Measurements from ENCODE around the gene COG3. TPM values are rescaled to one million over a fixed set of nuclear protein-coding genes. Genes with fewer than 3 reads are reported as not detected.
A peak's percentile ranks its signal among the peaks of the same experiment; 100 is the strongest.
"Not testable (repeated sequence)": the region's sequence is repeated elsewhere in the genome, so short reads cannot be mapped to it uniquely, and the experiment has no call there.

COG3 gene
- polyA plus RNA-seq, 3 donors: 12.3 to 25.3 (median 12.9) TPM

DNA sequence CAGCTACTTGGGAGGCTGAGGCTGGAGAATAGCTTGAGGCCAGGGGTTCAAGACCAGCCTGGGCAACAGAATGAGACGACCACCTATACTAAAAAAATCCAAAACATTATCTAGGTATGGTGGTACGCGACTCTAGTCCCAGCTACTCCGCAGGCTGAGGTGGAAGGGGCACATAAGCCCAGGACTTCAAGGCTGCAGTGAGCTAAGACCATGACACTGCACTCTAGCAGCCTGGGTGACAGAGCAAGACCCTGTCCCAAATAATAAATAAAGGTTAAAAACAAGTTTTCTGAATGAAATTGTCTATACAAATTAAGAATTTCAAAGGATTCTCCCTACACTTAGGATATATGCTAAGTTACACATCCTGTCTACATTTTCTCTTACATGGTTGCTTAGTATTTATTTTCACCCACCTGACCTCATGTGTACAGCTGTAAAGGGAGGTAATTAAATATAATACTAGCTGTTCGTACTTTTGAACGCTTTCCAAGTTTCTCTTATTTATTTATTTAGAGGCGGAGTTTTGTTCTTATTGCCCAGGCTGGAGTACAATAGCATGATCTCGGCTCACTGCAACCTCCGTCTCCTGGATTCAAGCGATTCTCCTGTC is 48.1 kb upstream of the COG3 start:
- Mint-ChIP-seq H3K27me3 (ENCODE audit: low read depth in 3 of 3) (peaks cover 0 to 3% (median 2%) of the 10 kb centered on the region in 3 donors), H3K4me3 (peak overlapping the region; percentile 88 to 96), H3K9me3 (no peaks in the 10 kb centered on the region), H3K27ac (peak overlapping the region; percentile 93 to 98 (median 97)), H3K36me3 (peaks cover 1 to 3% of the 10 kb centered on the region in 2 donors), H3K4me1 (peaks cover 34% of the 10 kb centered on the region)
- Histone ChIP-seq H2AFZ (ENCODE audit: insufficient read depth, low read depth, low read length, poor library complexity, severe bottlenecking) (no peak overlapping the region), H3K79me2 (ENCODE audit: insufficient read depth, low read length) (peaks cover 57% of the 10 kb centered on the region), H4K20me1 (ENCODE audit: insufficient read depth, low read length) (peaks cover 24% of the 10 kb centered on the region), H3K4me2 (replicated peaks; ENCODE audit: extremely low read depth, low read length, poor library complexity, severe bottlenecking) (peak overlapping the region; percentile 90), H3K4me3 (replicated peaks in 1 of 3; ENCODE audit: low read depth in 2 of 3, low read length in 3 of 3) (peak overlapping the region; percentile 76 to 87 (median 80)), H3K36me3 (replicated peaks in 1 of 2; ENCODE audit: control insufficient read depth in 1 of 2, insufficient read depth in 2 of 2, low read length in 2 of 2) (peaks cover 0 to under 1% of the 10 kb centered on the region in 2 donors), H3K9me3 (replicated peaks in 1 of 2; ENCODE audit: control insufficient read depth in 1 of 2, insufficient read depth in 1 of 2, low read length in 2 of 2) (no peaks in the 10 kb centered on the region), H3K27me3 (ENCODE audit: control insufficient read depth in 2 of 2, insufficient read depth in 2 of 2, low read length in 2 of 2) (no peaks in the 10 kb centered on the region), H3K9ac (ENCODE audit: insufficient read depth, low read length, poor library complexity, severe bottlenecking) (peak overlapping the region; percentile 94), H3K4me1 (ENCODE audit: control insufficient read depth in 1 of 2, insufficient read depth in 2 of 2, low read length in 2 of 2) (peaks cover 19 to 55% of the 10 kb centered on the region in 2 donors), H3K27ac (ENCODE audit: low read depth in 1 of 2, low read length in 2 of 2) (peak overlapping the region; percentile 81 to 95)
- no peak for DNase-seq
- TF ChIP-seq, protein P1, sequence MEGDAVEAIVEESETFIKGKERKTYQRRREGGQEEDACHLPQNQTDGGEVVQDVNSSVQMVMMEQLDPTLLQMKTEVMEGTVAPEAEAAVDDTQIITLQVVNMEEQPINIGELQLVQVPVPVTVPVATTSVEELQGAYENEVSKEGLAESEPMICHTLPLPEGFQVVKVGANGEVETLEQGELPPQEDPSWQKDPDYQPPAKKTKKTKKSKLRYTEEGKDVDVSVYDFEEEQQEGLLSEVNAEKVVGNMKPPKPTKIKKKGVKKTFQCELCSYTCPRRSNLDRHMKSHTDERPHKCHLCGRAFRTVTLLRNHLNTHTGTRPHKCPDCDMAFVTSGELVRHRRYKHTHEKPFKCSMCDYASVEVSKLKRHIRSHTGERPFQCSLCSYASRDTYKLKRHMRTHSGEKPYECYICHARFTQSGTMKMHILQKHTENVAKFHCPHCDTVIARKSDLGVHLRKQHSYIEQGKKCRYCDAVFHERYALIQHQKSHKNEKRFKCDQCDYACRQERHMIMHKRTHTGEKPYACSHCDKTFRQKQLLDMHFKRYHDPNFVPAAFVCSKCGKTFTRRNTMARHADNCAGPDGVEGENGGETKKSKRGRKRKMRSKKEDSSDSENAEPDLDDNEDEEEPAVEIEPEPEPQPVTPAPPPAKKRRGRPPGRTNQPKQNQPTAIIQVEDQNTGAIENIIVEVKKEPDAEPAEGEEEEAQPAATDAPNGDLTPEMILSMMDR (IDR thresholded peaks at IDR 0.05): no peak
- 80% methylated on average over 2 of the region's 10 CpGs for WGBS (ENCODE audit: insufficient coverage)
- intact Hi-C loops (cut with micrococcal nuclease): loop anchor here (5.0 kb wide), 2 partner anchors 51 to 74 kb away; partner anchors contain the start of gene TPT1 (in 2 of the 2)

DNA sequence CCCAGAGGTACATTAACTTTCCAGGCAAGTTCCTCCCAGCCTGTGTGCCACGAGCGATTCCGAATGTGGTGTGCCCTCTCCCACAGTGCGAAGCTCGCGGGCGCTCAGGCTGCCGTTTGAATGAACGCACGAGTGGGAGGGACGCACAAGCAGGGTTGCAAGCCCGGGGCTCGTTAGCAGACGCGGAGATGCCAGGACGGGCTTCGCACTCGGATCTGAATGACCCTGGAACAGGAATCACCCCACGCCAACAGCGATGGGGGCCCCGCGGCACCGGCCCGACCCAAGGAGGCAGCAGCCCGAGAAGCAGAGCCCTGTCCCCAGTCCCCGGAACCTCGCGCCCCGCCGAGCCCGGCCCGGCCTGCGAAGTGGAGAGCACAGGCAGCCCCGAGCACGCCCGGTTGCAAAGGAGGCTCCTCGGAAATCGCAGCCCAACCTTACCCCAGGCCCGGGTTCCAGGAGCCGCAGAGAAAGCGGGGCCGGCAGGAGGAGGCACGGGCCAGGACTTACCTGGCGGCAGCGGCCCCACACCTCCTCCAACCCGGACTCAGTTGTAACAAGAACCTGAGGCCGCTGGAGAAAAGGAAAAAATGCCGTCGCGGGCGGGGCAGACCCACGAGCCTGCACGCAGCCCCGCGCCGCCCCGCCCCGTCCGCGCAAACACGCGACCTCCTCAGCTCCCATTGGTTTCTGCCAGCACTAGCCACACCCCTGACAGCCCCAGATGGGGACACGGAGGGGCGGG is 46.8 kb upstream of the COG3 start, which contains the start of gene SLC25A30:
Gene SLC25A30 (minus strand): TSS at position 584 of the 745 bp plus-strand sequence. CDS start 6,948 bp downstream, outside the sequence.
- peaks cover 14% of the 10 kb centered on the region for H4K20me1 ChIP-seq (ENCODE audit: insufficient read depth, low read length)
- peak within 1 kb of the TSS; percentile 93 to 98 (median 97) for H3K27ac Mint-ChIP-seq
- under 1% methylated on average over 62 of the region's 64 CpGs for WGBS (ENCODE audit: insufficient coverage)
- H3K4me1 Mint-ChIP-seq: peaks cover 23% of the 10 kb centered on the region
- peaks cover 46% of the 10 kb centered on the region for H3K79me2 ChIP-seq (ENCODE audit: insufficient read depth, low read length)
- peaks cover 0 to 3% (median 2%) of the 10 kb centered on the region in 3 donors for H3K27me3 Mint-ChIP-seq (ENCODE audit: low read depth in 3 of 3)
- H3K4me1 ChIP-seq (ENCODE audit: control insufficient read depth in 1 of 2, insufficient read depth in 2 of 2, low read length in 2 of 2): peaks cover 19 to 44% of the 10 kb centered on the region in 2 donors
- no peaks in the 10 kb centered on the region for H3K36me3 ChIP-seq (replicated peaks in 1 of 2; ENCODE audit: control insufficient read depth in 1 of 2, insufficient read depth in 2 of 2, low read length in 2 of 2)
- peak within 1 kb of the TSS; percentile 81 to 95 for H3K27ac ChIP-seq (ENCODE audit: low read depth in 1 of 2, low read length in 2 of 2)
- peak within 1 kb of the TSS; percentile 94 for H3K9ac ChIP-seq (ENCODE audit: insufficient read depth, low read length, poor library complexity, severe bottlenecking)
- TF ChIP-seq, protein P1 (IDR thresholded peaks at IDR 0.05): no peak
- H3K9me3 Mint-ChIP-seq: no peaks in the 10 kb centered on the region
- peak within 1 kb of the TSS; percentile 88 to 96 for H3K4me3 Mint-ChIP-seq
- intact Hi-C loops (cut with micrococcal nuclease): loop anchor here (5.0 kb wide), 2 partner anchors 49 to 76 kb away; partner anchors contain the start of gene TPT1 (in 2 of the 2)
- H3K4me3 ChIP-seq (replicated peaks in 1 of 3; ENCODE audit: low read depth in 2 of 3, low read length in 3 of 3): peak within 1 kb of the TSS; percentile 76 to 87 (median 80)
- H2AFZ ChIP-seq (ENCODE audit: insufficient read depth, low read depth, low read length, poor library complexity, severe bottlenecking): peak within 1 kb of the TSS; percentile 95
- H3K36me3 Mint-ChIP-seq: peaks cover 0 to 2% of the 10 kb centered on the region in 2 donors
- H3K4me2 ChIP-seq (replicated peaks; ENCODE audit: extremely low read depth, low read length, poor library complexity, severe bottlenecking): peak within 1 kb of the TSS; percentile 90
- no peaks in the 10 kb centered on the region for H3K27me3 ChIP-seq (ENCODE audit: control insufficient read depth in 2 of 2, insufficient read depth in 2 of 2, low read length in 2 of 2)
- DNase-seq: peak; percentile 83 to 89 (median 87)
- H3K9me3 ChIP-seq (replicated peaks in 1 of 2; ENCODE audit: control insufficient read depth in 1 of 2, insufficient read depth in 1 of 2, low read length in 2 of 2): no peaks in the 10 kb centered on the region

DNA sequence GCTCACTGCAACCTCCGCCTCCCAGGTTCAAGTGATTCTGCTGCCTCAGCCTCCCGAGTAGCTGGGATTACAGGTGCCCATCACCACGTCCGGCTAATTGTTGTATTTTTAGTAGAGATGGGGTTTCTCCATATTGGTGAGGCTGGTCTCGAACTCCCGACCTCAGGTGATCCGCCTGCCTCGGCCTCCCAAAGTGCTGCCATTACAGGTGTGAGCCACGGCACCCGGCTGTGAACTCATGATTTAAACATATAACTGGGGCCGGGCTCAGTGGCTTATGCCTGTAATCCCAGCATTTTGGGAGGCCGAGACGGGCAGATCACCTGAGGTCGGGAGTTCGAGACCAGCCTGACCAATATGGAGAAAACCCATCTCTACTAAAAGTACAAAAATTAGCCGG is 45.4 kb upstream of the COG3 start:
- not testable (repeated sequence) for H4K20me1 ChIP-seq (ENCODE audit: insufficient read depth, low read length); H2AFZ ChIP-seq (ENCODE audit: insufficient read depth, low read depth, low read length, poor library complexity, severe bottlenecking); H3K27ac Mint-ChIP-seq; H3K9me3 ChIP-seq (replicated peaks in 1 of 2; ENCODE audit: control insufficient read depth in 1 of 2, insufficient read depth in 1 of 2, low read length in 2 of 2); H3K9ac ChIP-seq (ENCODE audit: insufficient read depth, low read length, poor library complexity, severe bottlenecking); H3K4me2 ChIP-seq (replicated peaks; ENCODE audit: extremely low read depth, low read length, poor library complexity, severe bottlenecking); H3K9me3 Mint-ChIP-seq; H3K27me3 ChIP-seq (ENCODE audit: control insufficient read depth in 2 of 2, insufficient read depth in 2 of 2, low read length in 2 of 2); H3K27me3 Mint-ChIP-seq (ENCODE audit: low read depth in 3 of 3); H3K36me3 Mint-ChIP-seq; H3K36me3 ChIP-seq (replicated peaks in 1 of 2; ENCODE audit: control insufficient read depth in 1 of 2, insufficient read depth in 2 of 2, low read length in 2 of 2); H3K4me3 ChIP-seq (replicated peaks in 1 of 3; ENCODE audit: low read depth in 2 of 3, low read length in 3 of 3); H3K27ac ChIP-seq (ENCODE audit: low read depth in 1 of 2, low read length in 2 of 2); DNase-seq
- intact Hi-C loops (cut with micrococcal nuclease): loop anchor here (5.0 kb wide), 2 partner anchors 48 to 77 kb away; partner anchors contain the start of gene TPT1 (in 2 of the 2)
- peak overlapping the region in 1 of 2 donors; percentile 20 for H3K4me3 Mint-ChIP-seq
- 98% methylated on average over 8 of the region's 16 CpGs for WGBS (ENCODE audit: insufficient coverage)
- Histone ChIP-seq H3K4me1 (ENCODE audit: control insufficient read depth in 1 of 2, insufficient read depth in 2 of 2, low read length in 2 of 2) (peaks cover 19 to 31% of the 10 kb centered on the region in 2 donors), H3K79me2 (ENCODE audit: insufficient read depth, low read length) (peaks cover 31% of the 10 kb centered on the region)
- H3K4me1 Mint-ChIP-seq: peaks cover 21% of the 10 kb centered on the region

Measured in CD14-positive monocyte (primary cell).